Activated naive CD4-positive, alpha-beta T cell treated with anti-CD3 and anti-CD28 coated beads, Interleukin-2, amount 50 U/mL, for 24 hours (primary cell): Measurements from ENCODE around the gene OPTN.

Experiments
- H3K27ac Mint-ChIP-seq: one replicate; pipeline ENCODE4 v1.8.0; 2021; ENCODE audit warnings: mild to moderate bottlenecking, mixed read lengths
- H3K27me3 Mint-ChIP-seq: one replicate; pipeline ENCODE4 v1.8.0; 2021; ENCODE audit warnings: mixed read lengths
- H3K36me3 Mint-ChIP-seq: one replicate; pipeline ENCODE4 v1.8.0; 2021; ENCODE audit warnings: mixed read lengths
- H3K4me1 Mint-ChIP-seq: one replicate; pipeline ENCODE4 v1.8.0; 2021; ENCODE audit warnings: mixed read lengths
- H3K4me3 Mint-ChIP-seq: one replicate; pipeline ENCODE4 v1.8.0; 2021; ENCODE audit warnings: mild to moderate bottlenecking, mixed read lengths
- H3K9me3 Mint-ChIP-seq: one replicate; pipeline ENCODE4 v1.8.0; 2021; ENCODE audit warnings: mixed read lengths

Gene OPTN

DNA sequence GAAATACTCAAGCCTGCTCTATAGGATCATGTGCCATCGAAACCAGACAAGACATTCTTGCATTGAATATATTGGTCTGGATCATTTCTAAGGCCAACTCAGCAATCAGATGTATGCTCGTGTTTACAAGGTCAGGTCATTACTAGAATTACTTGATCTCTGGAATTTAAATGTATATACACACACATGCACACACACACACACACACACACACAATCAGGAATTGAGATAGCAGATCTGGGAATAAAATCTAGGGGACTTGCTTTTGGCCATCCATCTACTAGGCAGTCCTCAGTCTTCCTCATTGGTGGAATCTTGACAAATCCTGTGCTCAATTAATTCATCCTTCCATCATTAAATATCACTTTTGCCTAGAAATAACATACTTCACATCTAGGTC is 3.6 kb downstream of the OPTN start:
- Mint-ChIP-seq H3K27ac (peak overlapping the region; percentile 80), H3K4me1 (peaks cover 74% of the 10 kb centered on the region), H3K4me3 (no peak overlapping the region), H3K27me3 (no peaks in the 10 kb centered on the region), H3K9me3 (no peaks in the 10 kb centered on the region), H3K36me3 (no peaks in the 10 kb centered on the region)

DNA sequence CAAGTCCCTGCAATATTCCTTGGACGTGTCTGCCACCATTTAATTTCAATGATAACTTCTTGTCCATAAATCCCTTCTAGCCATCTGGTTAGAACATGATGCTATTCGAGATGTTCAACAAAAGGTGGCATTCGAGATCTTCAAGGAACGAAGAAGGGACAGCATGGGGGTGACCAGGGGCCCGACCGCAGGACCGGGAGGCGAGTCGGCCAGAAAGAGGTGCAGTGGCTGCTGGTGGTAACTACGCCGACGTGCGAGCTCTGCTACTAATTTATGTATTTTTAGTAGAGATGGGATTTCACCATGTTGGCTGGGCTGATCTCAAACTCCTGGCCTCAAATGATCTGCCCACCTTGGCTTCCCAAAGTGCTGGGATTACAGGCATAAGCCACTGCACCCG is 4.7 kb downstream of the OPTN start:
- H3K9me3 Mint-ChIP-seq: no peaks in the 10 kb centered on the region
- no peak overlapping the region for H3K4me3 Mint-ChIP-seq
- H3K36me3 Mint-ChIP-seq: no peaks in the 10 kb centered on the region
- no peaks in the 10 kb centered on the region for H3K27me3 Mint-ChIP-seq
- peak overlapping the region; percentile 67 for H3K27ac Mint-ChIP-seq
- H3K4me1 Mint-ChIP-seq: peaks cover 75% of the 10 kb centered on the region

DNA sequence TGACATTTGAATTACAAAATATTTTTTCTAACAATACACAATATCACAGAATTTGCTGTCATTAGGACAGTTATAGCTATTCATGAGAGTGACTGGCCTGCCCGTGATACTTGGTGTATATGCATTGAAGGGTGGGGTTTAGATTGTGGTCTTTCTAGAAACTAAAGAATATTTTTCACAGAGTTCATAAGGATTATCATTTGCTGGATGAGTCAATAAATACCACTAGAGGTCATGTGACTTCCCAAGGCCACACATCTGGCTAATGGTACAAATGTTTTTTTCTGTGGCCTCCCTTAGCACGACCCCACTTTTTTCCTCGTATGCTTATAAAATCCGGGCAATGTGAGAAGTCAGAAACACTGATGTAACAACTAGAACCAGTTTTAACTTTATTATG is 5.2 kb downstream of the OPTN start:
- H3K4me1 Mint-ChIP-seq: peaks cover 78% of the 10 kb centered on the region
- H3K4me3 Mint-ChIP-seq: no peak overlapping the region
- H3K36me3 Mint-ChIP-seq: peaks cover 2% of the 10 kb centered on the region
- H3K27me3 Mint-ChIP-seq: no peaks in the 10 kb centered on the region
- H3K9me3 Mint-ChIP-seq: no peaks in the 10 kb centered on the region
- H3K27ac Mint-ChIP-seq: peak overlapping the region; percentile 72

DNA sequence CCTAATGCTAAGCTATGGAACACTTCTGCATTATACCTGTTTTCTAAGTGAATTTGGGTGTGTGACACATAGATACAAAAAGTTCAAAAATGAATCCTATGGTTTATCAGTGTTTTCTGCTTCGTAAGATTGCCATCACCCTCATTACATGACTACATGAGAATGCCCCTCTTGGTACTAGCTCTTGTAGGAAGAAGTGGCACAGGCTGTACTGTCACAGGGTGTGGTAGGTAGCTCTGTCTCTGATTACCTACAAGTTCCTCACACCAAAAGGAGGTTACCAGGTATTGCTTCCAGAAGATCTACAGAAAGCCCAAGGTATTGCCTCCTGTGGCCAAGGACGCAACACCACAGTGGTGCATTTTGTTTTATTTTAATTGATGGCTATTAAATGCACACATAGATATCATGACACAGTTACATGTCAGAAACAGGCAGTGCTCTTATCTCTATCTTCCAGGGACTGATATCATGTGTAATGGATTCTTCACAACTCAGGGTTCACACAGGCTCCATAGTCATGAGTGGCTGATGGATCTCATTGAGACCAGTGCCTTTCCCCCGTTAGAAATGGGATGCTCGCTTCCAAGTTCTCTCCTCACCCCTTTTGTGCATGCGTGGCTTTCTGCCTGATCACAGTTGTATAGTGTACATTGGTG is 6.6 kb downstream of the OPTN start:
- Mint-ChIP-seq H3K27me3 (no peaks in the 10 kb centered on the region), H3K4me1 (peaks cover 78% of the 10 kb centered on the region), H3K27ac (peak overlapping the region; percentile 89), H3K4me3 (no peak overlapping the region), H3K36me3 (peaks cover 10% of the 10 kb centered on the region), H3K9me3 (no peaks in the 10 kb centered on the region)

DNA sequence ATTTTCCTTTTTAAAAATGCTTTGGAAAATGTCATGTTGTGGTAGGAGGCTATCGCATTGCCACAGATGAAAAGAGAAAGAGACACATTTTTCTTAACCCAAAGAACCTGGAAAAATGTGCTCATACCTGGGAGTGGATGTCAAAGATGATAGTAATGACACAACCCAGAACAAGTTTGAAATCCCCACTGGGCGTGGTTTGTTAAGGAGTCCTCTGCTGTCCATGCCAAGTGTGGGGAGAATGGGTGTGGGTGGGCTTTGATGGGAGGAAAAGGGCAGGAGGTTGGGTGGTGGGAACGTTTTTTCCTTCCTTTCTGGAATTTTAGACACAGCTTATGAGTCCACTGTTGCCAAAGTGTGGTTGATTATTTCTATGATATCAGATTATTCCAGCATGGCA is 10.9 kb downstream of the OPTN start:
- Mint-ChIP-seq H3K4me3 (no peak overlapping the region), H3K36me3 (peaks cover 19% of the 10 kb centered on the region), H3K27ac (no peak overlapping the region), H3K9me3 (no peaks in the 10 kb centered on the region), H3K27me3 (no peaks in the 10 kb centered on the region), H3K4me1 (peaks cover 51% of the 10 kb centered on the region)

DNA sequence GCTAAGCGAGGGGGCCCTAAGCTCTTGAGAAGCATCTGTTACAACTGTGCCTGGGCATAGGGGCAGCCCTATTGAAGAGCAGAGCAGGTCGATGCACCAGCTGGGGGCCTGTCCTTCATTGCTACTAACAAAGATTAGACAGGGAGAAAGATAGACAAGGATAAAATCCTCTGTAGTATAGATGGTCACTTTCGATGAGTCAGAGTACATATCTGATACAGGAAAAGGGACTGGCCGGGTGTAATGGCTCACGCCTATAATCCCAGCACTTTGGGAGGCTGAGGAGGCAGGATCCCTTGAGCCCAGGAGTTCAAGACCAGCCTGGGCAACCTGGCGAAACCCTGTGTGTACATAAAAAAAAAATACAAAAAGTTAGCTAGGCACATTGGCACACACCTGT is 13.6 kb downstream of the OPTN start:
- Mint-ChIP-seq H3K4me3 (no peak overlapping the region), H3K27me3 (no peaks in the 10 kb centered on the region), H3K4me1 (peaks cover 31% of the 10 kb centered on the region), H3K27ac (no peak overlapping the region), H3K36me3 (peaks cover 25% of the 10 kb centered on the region), H3K9me3 (no peaks in the 10 kb centered on the region)

DNA sequence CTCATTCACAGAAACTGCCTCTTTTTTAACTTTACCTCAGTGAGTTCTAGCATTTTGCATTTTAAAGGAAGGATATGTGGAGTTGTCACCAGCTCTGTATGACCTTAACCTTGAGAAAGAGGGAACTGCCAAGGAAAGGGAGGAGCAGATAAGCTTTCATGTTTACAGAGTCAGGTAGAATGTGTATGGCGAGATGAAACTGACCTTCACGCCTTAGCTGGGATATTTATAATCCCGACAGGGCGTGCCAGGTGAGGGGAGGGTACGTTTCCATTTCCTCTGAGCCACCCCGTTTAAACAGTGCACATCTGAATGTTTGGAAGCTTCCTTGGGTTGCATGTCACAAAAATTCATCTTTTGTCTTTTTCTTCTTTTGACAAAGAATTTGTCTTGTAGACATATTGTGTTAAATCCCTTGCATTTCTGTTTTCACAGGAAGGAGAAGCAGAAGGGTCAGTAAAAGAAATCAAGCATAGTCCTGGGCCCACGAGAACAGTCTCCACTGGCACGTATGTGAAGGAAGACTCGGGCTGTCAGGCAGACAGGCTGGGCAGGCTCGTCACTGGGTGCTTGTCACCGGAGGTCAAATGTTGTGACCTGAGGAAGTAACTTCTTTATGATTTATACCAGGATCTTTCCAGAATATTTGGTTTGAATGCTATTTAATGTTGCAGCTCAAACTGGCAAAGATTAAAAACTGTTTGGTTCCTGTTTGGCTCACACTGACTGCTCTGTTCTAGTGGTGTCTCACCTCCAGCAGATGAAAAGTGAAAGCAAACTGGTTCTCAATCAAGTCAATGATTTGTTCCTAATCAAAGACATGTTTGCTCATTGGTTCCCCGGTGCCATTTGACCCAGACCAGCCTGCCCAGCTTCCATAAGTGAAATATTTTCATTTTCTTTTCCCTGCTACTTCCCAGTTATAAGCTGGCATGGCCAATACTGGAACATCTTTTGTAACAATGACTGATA is 16.2 kb downstream of the OPTN start:
- peak overlapping the region; percentile 73 for H3K4me3 Mint-ChIP-seq
- peaks cover 30% of the 10 kb centered on the region for H3K36me3 Mint-ChIP-seq
- H3K27me3 Mint-ChIP-seq: no peaks in the 10 kb centered on the region
- no peaks in the 10 kb centered on the region for H3K9me3 Mint-ChIP-seq
- H3K27ac Mint-ChIP-seq: peak overlapping the region; percentile 75
- H3K4me1 Mint-ChIP-seq: peaks cover 12% of the 10 kb centered on the region

DNA sequence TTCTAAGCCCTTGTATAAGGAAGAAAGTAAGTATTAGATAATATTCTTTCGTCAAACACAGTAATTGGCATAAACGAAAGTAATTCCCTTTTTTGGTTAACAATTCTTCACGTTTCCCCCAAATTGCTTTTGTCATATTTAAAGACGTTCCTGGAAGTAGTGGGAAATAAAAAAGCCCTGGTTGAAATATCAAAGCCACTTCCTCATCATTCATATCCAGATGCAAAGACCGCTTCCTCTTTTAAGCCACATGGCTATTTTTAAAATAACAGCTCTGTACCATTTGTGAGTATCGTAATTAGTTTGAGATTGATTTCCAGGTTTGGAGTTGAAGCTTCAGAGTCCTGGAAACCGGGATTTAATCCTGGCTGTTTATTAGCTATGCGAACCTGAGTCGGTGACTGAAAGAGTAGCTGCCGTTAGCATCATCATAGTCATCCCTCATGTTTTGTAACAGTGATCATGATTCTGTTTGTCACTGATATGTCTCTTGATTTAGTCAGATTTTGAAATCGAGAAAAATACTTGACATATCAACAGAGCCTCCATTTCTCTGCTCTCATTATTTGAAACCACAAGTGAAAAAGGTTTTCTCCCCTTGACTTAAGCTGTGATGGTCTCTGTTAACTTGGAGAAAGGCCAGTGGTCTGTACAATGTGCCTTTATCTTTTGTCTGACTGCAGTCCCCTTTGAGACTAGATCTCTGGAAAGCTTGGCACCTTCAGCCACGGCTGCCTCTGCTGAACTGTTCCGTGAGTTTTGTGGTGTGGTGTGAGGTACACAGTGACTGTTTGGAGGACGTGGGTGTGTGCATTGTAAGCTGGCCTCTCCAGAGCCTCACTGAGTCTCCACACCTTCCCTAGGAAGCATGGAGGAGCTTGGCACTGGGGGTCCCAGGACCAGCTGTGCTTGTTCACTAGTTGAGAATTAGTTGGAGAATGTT is 18.1 kb downstream of the OPTN start:
- Mint-ChIP-seq H3K9me3 (no peaks in the 10 kb centered on the region), H3K4me3 (peak overlapping the region; percentile 15), H3K27ac (peak overlapping the region; percentile 5), H3K4me1 (peaks cover 12% of the 10 kb centered on the region), H3K36me3 (peaks cover 37% of the 10 kb centered on the region), H3K27me3 (no peaks in the 10 kb centered on the region)

DNA sequence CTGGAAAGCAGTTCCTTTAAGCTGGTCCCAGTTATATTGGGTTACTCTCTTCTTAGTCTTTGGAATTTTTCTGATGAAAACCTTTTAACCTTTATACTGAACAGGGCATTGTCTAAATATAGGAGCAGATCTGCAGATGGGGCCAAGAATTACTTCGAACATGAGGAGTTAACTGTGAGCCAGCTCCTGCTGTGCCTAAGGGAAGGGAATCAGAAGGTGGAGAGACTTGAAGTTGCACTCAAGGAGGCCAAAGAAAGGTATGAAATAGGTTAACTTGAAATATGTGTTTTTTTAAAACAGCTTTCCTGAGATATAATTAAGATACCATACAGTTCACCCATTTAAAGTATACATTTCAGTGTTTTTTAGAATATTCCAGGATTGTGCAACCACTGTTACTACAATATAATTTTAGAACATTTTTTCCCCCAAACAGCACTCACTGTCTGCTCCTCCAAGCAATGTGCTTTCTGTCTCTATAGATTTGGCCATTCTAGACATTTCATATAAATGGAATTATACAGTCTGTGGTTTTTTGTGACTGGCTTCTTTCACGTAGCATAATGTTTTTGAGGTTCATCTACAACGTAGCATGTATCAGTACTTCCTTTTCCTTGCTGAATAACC is 18.9 kb downstream of the OPTN start:
- peaks cover 44% of the 10 kb centered on the region for H3K36me3 Mint-ChIP-seq
- no peaks in the 10 kb centered on the region for H3K27me3 Mint-ChIP-seq
- no peak overlapping the region for H3K27ac Mint-ChIP-seq
- H3K4me1 Mint-ChIP-seq: peaks cover 12% of the 10 kb centered on the region
- no peak overlapping the region for H3K4me3 Mint-ChIP-seq
- H3K9me3 Mint-ChIP-seq: no peaks in the 10 kb centered on the region

DNA sequence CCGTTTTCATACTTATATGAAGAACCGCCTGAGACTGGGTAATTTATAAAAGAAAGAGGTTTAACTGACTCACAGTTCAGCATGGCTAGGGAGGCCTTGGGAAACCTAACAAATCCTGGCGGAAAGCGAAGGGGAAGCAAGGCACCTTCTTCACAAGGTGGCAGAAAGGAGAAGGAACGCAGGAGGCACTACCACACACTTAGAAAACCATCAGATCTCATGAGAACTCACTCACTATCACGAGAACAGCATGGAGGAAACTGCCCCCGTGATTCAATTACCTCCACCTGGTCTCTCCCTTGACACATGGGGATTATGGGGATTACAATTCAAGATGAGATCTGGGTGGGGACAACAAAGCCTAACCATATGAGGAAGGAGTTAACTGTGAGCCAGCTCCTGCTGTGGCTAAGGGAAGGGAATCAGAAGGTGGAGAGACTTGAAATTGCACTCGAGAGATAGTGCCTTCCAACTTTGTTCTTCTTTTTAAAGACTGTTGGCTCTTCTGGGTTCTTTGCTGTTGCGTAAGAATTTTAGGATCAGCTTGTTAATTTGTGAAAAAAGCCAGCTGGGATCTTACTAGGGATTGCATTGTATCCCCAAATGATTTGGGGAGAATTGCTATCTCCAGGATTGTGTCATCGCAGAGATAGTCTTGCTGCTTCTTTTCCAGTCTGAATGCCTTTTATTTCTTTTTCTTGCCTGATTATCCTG is 21.0 kb downstream of the OPTN start:
- Mint-ChIP-seq H3K27ac (no peak overlapping the region), H3K27me3 (no peaks in the 10 kb centered on the region), H3K9me3 (no peaks in the 10 kb centered on the region), H3K4me3 (no peak overlapping the region), H3K4me1 (peaks cover 4% of the 10 kb centered on the region), H3K36me3 (peaks cover 46% of the 10 kb centered on the region)

DNA sequence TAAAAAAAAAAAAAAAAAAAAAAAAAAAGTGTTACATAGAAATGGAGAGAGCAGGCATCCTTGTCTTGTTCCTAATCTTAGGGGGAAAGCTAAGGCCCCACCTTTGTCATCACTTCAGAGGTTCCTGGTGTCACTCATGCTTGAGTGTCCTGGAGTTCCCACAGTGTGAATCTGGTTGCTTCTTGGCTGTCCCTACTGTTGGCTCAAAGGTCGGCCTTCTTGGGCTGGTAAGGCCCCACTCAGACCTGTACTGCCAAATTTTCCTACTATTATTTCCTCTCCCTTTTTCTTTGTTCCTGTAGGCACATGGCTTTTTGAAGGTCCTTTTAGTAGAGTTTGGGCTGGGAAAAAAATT is 21.5 kb downstream of the OPTN start:
- H3K27me3 Mint-ChIP-seq: no peaks in the 10 kb centered on the region
- H3K4me3 Mint-ChIP-seq: no peak overlapping the region
- H3K36me3 Mint-ChIP-seq: peaks cover 46% of the 10 kb centered on the region
- peaks cover 4% of the 10 kb centered on the region for H3K4me1 Mint-ChIP-seq
- no peak overlapping the region for H3K27ac Mint-ChIP-seq
- no peaks in the 10 kb centered on the region for H3K9me3 Mint-ChIP-seq

DNA sequence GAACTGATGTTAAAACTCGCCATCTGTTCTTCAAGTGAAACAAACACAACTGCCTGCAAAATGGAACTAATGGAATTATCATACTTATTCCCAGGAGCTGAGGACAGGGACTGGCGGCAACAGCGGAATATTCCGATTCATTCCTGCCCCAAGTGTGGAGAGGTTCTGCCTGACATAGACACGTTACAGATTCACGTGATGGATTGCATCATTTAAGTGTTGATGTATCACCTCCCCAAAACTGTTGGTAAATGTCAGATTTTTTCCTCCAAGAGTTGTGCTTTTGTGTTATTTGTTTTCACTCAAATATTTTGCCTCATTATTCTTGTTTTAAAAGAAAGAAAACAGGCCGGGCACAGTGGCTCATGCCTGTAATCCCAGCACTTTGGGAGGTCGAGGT is 36.7 kb downstream of the OPTN start:
- Mint-ChIP-seq H3K4me3 (no peak overlapping the region), H3K9me3 (no peaks in the 10 kb centered on the region), H3K4me1 (no peaks in the 10 kb centered on the region), H3K27ac (no peak overlapping the region), H3K36me3 (peaks cover 32% of the 10 kb centered on the region), H3K27me3 (no peaks in the 10 kb centered on the region)

DNA sequence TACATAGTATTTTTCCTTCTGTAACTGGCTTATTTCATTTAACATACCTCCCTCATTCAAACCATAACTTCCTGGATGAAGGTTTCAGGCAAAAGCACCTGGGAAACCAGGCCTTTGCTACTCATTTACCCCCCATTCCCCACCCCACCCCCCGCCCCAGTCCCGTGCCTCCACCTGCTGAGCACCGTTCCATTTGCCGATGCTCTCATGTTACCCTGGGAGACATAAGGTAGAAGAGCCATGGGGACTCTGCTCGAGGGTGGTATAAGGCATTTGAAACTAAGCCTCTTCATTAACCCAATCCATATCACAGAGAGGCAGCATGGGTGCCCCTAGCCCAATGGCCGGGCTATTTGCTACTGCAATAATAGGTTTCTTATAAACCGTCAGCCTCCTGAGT is 39.2 kb downstream of the OPTN start:
- Mint-ChIP-seq H3K9me3 (no peaks in the 10 kb centered on the region), H3K27ac (no peak overlapping the region), H3K36me3 (peaks cover 37% of the 10 kb centered on the region), H3K4me3 (no peak overlapping the region), H3K4me1 (no peaks in the 10 kb centered on the region), H3K27me3 (no peaks in the 10 kb centered on the region)

DNA sequence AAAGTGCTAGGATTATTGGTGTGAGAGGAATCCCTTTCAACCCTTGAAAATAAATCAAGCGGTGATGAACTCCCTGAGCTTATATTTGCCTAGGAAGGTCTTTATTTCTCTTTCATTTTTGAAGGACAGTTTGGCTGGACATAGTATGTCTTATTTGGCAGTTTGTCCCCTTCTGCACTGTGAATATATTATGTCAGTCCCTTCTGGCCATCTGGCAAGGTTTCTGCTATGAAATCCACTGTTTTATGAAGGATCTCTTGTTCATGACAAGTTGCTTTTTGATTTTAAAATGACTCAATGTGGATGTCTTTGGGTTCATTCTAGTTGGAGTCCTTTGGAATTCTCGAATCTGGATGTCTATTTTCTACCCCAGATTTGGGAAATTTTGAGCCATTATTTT is 39.7 kb downstream of the OPTN start:
- Mint-ChIP-seq H3K27me3 (no peaks in the 10 kb centered on the region), H3K9me3 (peaks cover 4% of the 10 kb centered on the region), H3K27ac (no peak overlapping the region), H3K36me3 (peaks cover 41% of the 10 kb centered on the region), H3K4me3 (no peak overlapping the region), H3K4me1 (no peaks in the 10 kb centered on the region)
